HG02840 (cell line): ENCODE data around the gene ITGB5.
"Not testable (repeated sequence)": the region's sequence is repeated elsewhere in the genome, so short reads cannot be mapped to it uniquely, and the experiment has no call there.

ENCODE experiments used
- ATAC-seq: cut with Tn5 transposase; IDR thresholded peaks from one replicate; pipeline ENCODE4 v1.9.1; 2021; ENCODE audit warnings: mild to moderate bottlenecking, moderate library complexity, moderate number of reproducible peaks; ENCODE audit not compliant: unreplicated experiment, low FRiP score

ITGB5 gene

DNA sequence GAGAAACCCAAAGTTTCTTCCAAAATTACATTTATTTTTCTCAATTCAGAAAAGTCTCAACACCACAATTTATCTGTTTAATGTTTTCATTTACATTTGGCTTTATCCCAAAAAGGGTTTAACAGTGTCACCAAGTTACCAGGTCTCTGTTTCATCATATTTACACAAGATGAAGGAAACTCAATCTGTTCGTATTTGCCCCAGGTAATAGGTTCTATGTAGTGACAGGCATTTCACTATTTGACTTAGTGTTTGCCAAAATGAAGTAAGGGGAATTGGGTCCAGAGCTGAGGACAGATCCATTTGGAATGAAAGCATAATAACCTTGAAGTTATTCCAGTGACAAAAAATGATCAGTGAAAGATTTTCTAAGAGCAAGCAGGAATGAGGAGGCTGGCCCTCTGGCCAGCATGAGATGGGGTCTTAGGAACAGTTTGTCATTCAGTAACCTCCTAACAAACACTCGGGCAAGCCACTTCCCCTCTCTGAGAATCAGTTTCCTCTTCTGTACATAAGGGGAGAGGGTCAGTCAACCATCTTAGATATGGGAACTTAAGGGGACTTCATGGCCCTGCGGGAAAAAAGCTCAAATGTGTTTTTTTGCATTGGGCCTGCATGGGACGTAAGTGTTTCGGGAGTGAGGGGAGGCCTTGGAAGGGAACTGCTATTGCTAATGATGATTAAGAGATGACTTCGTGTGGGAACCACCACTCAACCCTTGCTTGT is 125.1 kb downstream of the ITGB5 start:
- no peak for ATAC-seq

DNA sequence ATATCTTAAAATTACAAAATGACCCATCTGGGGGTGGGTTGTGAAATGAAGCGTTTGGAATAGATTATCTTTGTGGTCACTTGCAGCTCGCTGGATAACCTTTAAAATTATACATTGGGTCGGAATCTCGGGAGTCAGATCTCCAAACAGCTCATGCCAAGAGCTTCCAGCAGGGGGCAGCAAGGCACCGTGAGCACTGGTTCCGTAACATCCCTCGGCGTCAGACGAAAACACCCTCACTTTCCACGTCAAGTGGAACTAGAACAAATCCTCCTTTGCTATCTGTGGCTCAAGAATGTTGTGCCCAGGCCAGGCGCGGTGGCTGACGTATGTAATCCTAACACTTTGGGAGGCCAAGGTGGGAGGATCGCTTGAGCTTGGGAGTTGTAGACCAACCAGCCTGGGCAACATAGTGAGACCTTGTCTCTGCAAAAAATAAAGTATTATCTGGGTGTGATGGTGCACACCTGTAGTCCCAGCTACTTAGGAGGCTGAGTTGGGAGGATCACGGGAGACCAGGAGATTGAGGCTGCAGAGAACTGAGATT is 125.8 kb downstream of the ITGB5 start:
- no peak for ATAC-seq

- ATAC-seq: no peak
Observed at GRCh38 chr3:124760601-124761000, 126.6 kb downstream of the ITGB5 start.

GRCh38 chr3:124759666-124760401 is 127.3 kb downstream of the ITGB5 start:
- no peak for ATAC-seq

GRCh38 chr3:124758851-124759635 is 128.1 kb downstream of the ITGB5 start:
- no peak for ATAC-seq

DNA sequence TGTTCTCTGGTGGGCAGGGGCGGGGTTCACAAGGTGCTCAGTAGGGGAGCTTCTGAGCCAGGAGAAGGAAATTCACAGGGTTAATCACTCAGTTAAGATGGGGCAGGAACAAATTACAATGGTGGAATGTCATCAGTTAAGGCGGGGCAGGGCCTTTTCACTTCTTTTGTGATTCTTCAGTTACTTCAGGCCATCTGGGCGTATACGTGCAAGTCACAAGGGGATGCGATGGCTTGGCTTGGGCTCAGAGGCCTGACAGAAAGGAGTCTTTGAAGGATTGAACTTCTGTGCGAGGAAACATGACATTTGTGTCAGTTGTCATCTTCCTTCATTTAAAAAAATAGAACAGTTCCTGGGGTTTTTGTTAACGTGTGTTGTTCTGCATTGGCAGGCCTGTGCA is 129.2 kb downstream of the ITGB5 start:
- not testable (repeated sequence) for ATAC-seq

DNA sequence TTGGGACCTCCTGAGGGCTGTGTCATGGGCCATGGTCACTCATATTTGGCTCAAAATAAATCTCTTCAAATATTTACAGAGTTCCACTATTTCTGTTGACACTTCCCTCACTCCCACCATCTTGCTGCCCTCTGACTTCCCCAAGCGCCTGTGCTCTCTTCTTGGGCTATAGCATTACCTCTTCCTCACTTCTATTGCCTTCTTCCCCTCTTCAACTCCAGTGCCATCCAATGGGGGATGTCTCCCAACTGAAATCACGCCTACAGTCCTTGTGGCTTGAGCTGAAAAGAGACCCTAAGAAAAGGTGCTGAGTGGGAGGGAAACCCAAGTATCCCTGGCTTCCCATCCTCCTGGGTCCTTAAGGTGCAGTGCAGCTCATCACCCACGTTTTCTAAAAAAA is 135.1 kb downstream of the ITGB5 start:
- no peak for ATAC-seq

DNA sequence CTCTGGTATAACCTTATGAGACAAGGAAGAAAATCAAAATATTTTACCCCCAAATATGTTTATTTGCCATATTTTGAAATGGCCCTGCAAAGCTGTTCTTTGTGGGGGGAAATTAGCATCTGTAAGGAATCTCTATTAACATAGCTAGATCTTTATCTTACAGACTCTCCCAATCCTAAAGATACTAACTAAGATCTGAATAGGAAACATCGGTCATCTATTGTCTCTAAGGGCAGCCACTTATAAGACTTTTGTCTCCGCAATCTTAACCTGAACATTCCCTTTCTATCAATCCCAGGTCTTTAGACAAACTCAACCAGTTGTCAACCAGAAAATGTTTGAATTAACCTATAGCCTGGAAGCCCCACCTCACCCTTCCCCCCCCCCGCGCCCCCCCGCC is 135.7 kb downstream of the ITGB5 start:
- ATAC-seq: no peak

DNA sequence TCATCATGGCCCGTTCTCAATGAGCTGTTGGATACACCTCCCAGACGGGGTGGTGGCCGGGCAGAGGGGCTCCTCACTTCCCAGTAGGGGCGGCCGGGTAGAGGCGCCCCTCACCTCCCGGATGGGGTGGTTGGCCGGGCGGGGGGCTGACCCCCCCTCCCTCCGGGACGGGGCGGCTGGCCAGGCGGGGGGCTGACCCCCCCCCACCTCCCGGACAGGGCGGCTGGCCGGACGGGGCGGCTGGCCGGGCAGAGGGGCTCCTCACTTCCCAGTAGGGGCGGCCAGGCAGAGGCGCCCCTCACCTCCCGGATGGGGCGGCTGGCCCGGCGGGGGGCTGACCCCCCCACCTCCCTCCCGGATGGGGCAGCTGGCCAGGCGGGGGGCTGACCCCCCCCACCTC is 137.3 kb downstream of the ITGB5 start:
- ATAC-seq: not testable (repeated sequence)

GRCh38 chr3:124748560-124749198 is 138.5 kb downstream of the ITGB5 start:
- ATAC-seq: no peak

- no peak for ATAC-seq
Observed at GRCh38 chr3:124747111-124747981, 139.8 kb downstream of the ITGB5 start.

DNA sequence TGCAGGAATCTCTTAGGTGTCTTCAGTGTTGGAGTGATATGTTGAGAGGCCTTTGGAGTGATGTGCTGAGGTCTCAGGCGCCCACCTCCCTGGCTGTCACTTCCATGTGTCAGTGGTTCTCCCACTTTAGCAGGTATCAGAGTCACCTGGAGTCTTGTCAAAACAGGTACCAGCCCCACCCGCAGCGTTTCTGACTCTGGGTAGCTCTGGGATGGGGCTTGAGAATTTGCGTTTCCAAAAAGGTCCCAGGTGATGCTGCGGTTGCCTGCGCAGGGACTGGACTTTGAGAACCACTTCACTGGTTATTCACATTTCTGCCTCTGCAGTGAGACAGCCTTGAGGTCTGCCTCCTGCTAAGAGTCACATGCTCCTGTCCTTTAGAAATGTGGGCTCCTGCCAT is 141.4 kb downstream of the ITGB5 start:
- no peak for ATAC-seq

DNA sequence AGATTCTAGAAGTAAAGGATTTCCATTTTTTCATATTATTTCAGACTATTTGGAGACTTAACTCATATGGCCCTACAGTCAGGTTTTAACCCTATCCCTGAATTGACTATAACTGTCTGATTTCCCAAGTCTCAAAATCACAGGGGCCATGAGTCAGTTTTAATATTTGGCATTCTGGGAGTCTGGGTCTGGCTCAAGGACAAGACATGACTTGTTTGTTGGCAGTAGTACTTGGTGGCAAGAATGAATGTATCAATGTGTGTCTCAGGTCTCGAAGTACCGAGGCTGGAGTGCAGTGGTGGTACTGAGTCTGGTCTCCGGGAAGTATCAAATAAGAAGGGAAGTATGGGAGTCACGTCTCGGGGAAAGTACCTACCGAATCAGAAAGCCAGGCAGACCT is 146.1 kb downstream of the ITGB5 start:
- ATAC-seq: no peak

DNA sequence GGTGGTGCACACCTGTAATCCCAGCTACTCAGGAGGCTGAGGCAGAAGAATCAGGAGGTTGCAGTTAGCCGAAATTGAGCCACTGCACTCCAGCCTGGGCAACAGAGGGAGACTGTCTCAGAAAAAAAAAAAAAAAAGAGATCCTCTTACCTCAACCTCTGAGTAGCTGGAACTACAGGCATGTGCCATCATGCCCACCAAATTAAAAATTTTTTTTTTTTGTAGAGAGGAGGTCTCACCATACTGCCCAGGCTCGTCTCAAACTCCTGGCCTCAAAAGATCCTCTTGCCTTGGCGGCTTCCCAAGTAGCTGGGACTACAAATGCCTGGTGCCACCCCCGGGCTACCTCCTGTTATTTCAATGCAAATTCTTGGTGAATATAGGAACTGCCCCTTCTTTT is 155.4 kb downstream of the ITGB5 start:
- ATAC-seq: no peak

- ATAC-seq: no peak
Observed at GRCh38 chr3:124730941-124731297, 156.2 kb downstream of the ITGB5 start.

GRCh38 chr3:124730129-124730940 is 156.8 kb downstream of the ITGB5 start, which contains the start of gene UMPS:
UMPS (plus strand) TSS chr3:124730452; CDS start chr3:124730472, 20 bp downstream.
- ATAC-seq: peak; percentile 98

DNA sequence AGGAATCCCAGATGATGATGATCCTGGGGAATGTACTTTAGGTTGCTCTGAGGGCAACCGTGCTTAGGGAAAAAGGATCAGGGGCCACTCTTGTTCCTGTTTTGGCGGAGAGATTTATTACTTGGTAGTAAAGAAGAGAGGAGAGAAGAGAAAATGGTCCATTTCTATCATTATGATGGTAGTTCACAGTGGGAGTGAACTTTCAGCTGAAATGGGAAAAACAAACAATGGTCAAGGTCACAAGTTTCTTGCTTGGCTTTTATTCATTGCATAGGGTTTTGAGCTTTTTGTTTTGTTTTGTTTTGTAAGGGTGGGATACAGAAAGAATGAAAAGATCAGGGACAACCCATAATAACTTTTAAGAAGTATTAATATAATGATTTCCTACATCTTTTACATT is 164.6 kb downstream of the ITGB5 start:
- no peak for ATAC-seq

- ATAC-seq: no peak
Observed at GRCh38 chr3:124714223-124714853, 172.8 kb downstream of the ITGB5 start.
